ENCODE data around the gene RUFY1. TPM values are rescaled to one million over a fixed set of nuclear protein-coding genes. Genes with fewer than 3 reads are reported as not detected.

RUFY1 gene
- 39.1 and 51.1 TPM in 2 replicates for total RNA-seq

GRCh38 chr5:179550511-179551342 is at the start of gene RUFY1:
RUFY1 (plus strand) TSS chr5:179550554; CDS start chr5:179550570, 16 bp downstream.

DNA sequence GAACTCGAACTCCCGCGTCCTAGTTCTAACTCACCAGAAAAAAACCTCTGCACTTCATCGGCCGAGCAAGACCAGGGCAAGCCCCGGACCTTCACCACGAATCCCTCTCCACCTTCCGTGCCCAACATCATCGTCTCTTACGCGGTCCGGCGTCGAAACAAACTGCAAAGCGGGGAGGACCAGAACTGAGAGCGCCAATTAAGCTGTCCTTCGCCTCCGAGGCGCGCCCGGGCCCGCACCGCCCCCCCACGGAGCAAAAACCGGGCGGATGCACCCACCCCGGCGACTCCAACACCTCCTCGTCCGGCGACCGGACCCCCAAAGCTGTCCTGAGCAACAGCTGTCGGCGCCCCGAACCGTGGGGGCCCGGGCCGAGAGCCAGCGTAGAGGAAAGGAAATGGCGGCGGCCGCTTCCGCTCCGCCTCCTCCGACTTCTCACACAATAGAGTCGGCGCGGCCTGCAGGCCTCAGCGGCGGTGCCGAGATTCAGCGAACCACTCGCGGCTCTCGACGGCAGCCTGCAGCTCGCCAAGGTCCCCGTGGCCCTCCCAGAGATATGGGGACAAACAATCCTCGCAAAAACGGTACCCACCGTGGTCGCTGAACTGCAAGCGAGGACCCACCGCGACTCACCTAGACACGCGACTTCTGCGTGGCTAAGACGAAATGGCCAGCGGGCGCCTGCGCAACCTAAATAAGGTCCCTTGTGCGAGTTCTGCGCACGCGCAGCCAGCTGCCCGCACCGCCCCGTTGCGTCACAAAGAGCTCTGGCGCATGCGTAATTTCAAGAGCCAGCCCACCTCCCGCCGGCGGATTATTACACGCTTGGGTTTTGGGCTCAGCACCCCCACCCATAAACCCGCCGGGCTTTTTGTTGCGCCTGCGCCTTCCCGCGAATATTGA is 72.9 kb downstream of the RUFY1 start, which contains the start of gene HNRNPH1:
TSS of gene HNRNPH1 (minus strand) at position 669 of the 903 bp plus-strand sequence. CDS start at position 131, 538 bp downstream.

Small RNA genes within 50 kb of the gene (small RNA-seq; reads per million reads assigned to genes)
- gene AC136628.3: not detected
- gene RF00017: not detected

Other genes starting within 250 kb of the RUFY1 start
- gene ADAMTS2, start 205.1 kb upstream of the RUFY1 start, total RNA-seq: 0.50 TPM in 1 of 2 replicates, not detected in the other
- gene HNRNPH1, start 73.1 kb downstream of the RUFY1 start, total RNA-seq: 912 and 1,073 TPM in 2 replicates
- not detected in 2 replicates for gene CBY3, start 130.5 kb downstream of the RUFY1 start, total RNA-seq
- gene CANX, start 148.4 kb downstream of the RUFY1 start, total RNA-seq: 932 and 988 TPM in 2 replicates
- gene MAML1, start 182.3 kb downstream of the RUFY1 start, total RNA-seq: 13.2 and 18.0 TPM in 2 replicates
- gene LTC4S, start 243.4 kb downstream of the RUFY1 start, total RNA-seq: 0.40 and 0.43 TPM in 2 replicates